Smooth muscle cell (in vitro differentiated cells): ENCODE data around the gene TINAGL1. TPM values are rescaled to one million over a fixed set of nuclear protein-coding genes. Genes with fewer than 3 reads are reported as not detected.

ENCODE experiments used
- DNase-seq: peaks from one replicate; lab custom pipeline; 2025; ENCODE audit not compliant: unreplicated experiment; lab: John Stamatoyannopoulos, UW
- H2AFZ ChIP-seq: fragments of 200-600 bp; sonication (generic); 2 replicates; pipeline ENCODE4 v1.6.0; 2016; ENCODE audit warnings: antibody characterized with exemption, low read depth, mild to moderate bottlenecking
- H3F3A ChIP-seq: fragments of 200-600 bp; sonication (generic); 2 replicates; pipeline ENCODE4 v1.6.0; 2017; ENCODE audit warnings: antibody characterized with exemption, low read depth
- H3K27ac ChIP-seq: fragments of 200-600 bp; sonication (generic); 2 replicates; pipeline ENCODE4 v1.5.1; 2016; ENCODE audit warnings: low read depth, mild to moderate bottlenecking
- H3K27me3 ChIP-seq: fragments of 200-600 bp; sonication (generic); 2 replicates; pipeline ENCODE4 v1.6.1; 2016; ENCODE audit warnings: low read depth, mild to moderate bottlenecking
- H3K36me3 ChIP-seq: fragments of 200-600 bp; sonication (generic); 2 replicates; pipeline ENCODE4 v1.5.1; 2016; ENCODE audit warnings: low read depth
- H3K4me1 ChIP-seq: fragments of 200-600 bp; sonication (generic); 2 replicates; pipeline ENCODE4 v1.5.1; 2016; ENCODE audit warnings: low read depth
- H3K4me2 ChIP-seq: fragments of 200-600 bp; sonication (generic); 2 replicates; pipeline ENCODE4 v1.6.0; 2016; ENCODE audit warnings: mild to moderate bottlenecking
- H3K4me3 ChIP-seq: fragments of 200-600 bp; sonication (generic); 2 replicates; pipeline ENCODE4 v1.5.1; 2016; ENCODE audit warnings: mild to moderate bottlenecking
- H3K79me2 ChIP-seq: fragments of 200-600 bp; sonication (generic); 2 replicates; pipeline ENCODE4 v1.6.0; 2016; ENCODE audit warnings: low read depth, mild to moderate bottlenecking
- H3K9ac ChIP-seq: fragments of 200-600 bp; sonication (generic); 2 replicates; pipeline ENCODE4 v1.6.0; 2016; ENCODE audit warnings: low read depth
- H3K9me3 ChIP-seq: fragments of 200-600 bp; sonication (generic); replicated peaks from 2 replicates; pipeline ENCODE4 v1.5.1; 2016; ENCODE audit warnings: low read depth
- H4K20me1 ChIP-seq: fragments of 200-600 bp; sonication (generic); 2 replicates; pipeline ENCODE4 v1.6.0; 2016; ENCODE audit warnings: low read depth
- CTCF ChIP-seq: fragments of 200-600 bp; sonication (generic); IDR thresholded peaks from 2 replicates; pipeline ENCODE4 v1.5.1; 2017; ENCODE audit warnings: borderline replicate concordance, mild to moderate bottlenecking, antibody characterized with exemption; ENCODE audit not compliant: insufficient read depth, poor library complexity, severe bottlenecking
- WGBS: methylation state at CpG from one replicate; pipeline ENCODE4 v1.1.7; 2016; ENCODE audit warnings: low lambda C conversion rate; 5-methylcytosine and 5-hydroxymethylcytosine counted together
- polyA plus RNA-seq: library from polyadenylated mRNA; unstranded; fragments of >200 nt; fragmentation: Nextera tagmentation; extraction: Ambion mirVana; gene quantifications from 2 replicates; pipeline ENCODE4 v1.2.1, GENCODE V29; 2016
- total RNA-seq: library from RNA; depleted of rRNA; stranded (reverse); fragments of >200 nt; gene quantifications from 2 replicates; pipeline ENCODE4 v1.2.3, GENCODE V29; 2014

The TINAGL1 gene
- total and polyA plus RNA-seq, 2 experiments from 2014 or later, result 40.9 to 142 TPM

DNA sequence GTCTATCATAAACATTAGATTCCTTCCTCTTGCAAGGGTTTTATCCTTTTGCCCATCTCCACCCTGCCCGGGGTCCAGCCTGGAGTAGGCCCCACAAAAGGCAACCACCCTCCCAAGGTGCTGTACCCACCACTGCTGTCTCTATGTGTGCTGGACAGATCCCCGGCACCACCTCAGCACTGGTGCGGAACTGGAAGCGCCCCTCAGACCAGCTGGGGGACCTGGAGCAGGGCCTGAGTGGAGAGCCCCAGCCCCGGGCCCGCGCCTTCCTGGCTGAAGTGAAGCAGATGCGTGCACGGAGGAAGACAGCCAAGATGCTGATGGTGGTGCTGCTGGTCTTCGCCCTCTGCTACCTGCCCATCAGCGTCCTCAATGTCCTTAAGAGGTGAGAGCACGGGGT lies 47.0 kb downstream of the TINAGL1 start:
- Histone ChIP-seq H4K20me1 (peaks cover 4% of the 10 kb centered on the region), H3K27me3 (no peaks in the 10 kb centered on the region), H3K36me3 (no peaks in the 10 kb centered on the region), H3F3A (peaks cover 21% of the 10 kb centered on the region), H3K4me1 (peaks cover 23% of the 10 kb centered on the region), H3K27ac (no peak overlapping the region), H3K4me3 (no peak overlapping the region), H2AFZ (no peak overlapping the region), H3K9ac (no peak overlapping the region), H3K79me2 (no peaks in the 10 kb centered on the region), H3K4me2 (no peak overlapping the region), H3K9me3 (no peaks in the 10 kb centered on the region)
- DNase-seq, result no peak
- 97% methylated on average over 12 of the region's 12 CpGs for WGBS
- TF ChIP-seq CTCF, result no peak

DNA sequence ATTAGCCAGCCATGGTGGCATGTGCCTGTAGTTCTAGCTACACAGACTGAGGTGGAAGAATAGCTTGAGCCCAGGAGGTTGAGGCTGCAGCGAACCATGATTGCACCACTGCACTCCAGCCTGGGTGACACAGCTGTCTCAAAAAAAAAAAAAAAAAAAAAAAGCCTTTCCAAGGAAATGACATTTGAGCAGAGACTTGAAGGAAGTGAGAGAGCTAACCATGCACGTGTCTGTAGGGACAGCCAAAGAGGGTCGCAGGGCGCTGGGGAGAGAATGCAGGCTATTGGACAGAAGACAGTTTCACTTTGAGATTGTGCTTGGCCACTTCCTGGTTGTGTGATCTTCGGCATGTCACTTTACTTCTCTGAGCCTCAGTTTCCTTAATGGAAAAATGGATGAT lies 48.0 kb downstream of the TINAGL1 start:
- 89% methylated on average over 5 of the region's 5 CpGs for WGBS
- H2AFZ ChIP-seq, result no peak overlapping the region
- no peaks in the 10 kb centered on the region for H3K79me2 ChIP-seq
- H3K4me3 ChIP-seq, result no peak overlapping the region
- no peak overlapping the region for H3K9ac ChIP-seq
- no peak for DNase-seq
- no peak for TF ChIP-seq CTCF
- H3K27me3 ChIP-seq, result no peaks in the 10 kb centered on the region
- peaks cover 31% of the 10 kb centered on the region for H3K4me1 ChIP-seq
- no peak overlapping the region for H3K27ac ChIP-seq
- H3K36me3 ChIP-seq, result no peaks in the 10 kb centered on the region
- no peak overlapping the region for H3K4me2 ChIP-seq
- peaks cover 26% of the 10 kb centered on the region for H3F3A ChIP-seq
- H3K9me3 ChIP-seq, result no peaks in the 10 kb centered on the region
- peaks cover 12% of the 10 kb centered on the region for H4K20me1 ChIP-seq

DNA sequence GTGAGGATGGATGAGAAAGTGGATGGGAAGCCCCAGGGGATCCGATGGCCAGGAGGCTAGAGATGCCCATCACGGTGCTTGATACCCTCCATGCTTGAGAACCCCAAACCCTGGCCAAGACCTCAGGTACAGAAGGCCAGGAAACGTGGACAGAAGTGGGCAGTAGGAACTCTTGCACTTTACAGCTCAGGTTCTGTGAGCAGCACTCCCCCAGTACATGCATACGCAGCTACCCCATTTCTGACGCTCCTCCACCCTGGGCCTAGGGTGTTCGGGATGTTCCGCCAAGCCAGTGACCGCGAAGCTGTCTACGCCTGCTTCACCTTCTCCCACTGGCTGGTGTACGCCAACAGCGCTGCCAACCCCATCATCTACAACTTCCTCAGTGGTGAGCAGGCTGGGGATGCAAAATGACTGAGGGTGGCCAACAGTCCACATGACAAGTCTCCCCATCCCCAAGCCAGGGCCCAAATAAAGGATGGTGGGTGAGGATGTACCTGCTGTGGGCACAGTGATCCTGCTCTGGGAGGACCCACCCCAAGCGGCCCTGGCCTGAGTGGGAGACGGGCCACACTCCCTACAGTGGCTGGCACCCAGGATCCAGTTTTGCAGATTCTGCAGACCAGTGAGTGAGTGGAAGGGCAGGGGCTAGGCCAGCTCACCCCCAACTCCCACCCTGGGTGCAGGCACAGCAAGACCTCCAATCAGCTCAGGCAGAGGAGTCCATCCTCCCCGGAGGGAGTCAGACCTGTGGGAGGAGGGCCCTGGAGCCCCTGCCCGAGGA lies 48.6 kb downstream of the TINAGL1 start:
- Histone ChIP-seq H3K4me1 (peaks cover 31% of the 10 kb centered on the region), H3K79me2 (no peaks in the 10 kb centered on the region), H4K20me1 (peaks cover 12% of the 10 kb centered on the region), H3K9me3 (no peaks in the 10 kb centered on the region), H3K4me2 (peak overlapping the region; percentile 78), H3F3A (peaks cover 26% of the 10 kb centered on the region), H2AFZ (no peak overlapping the region), H3K27me3 (no peaks in the 10 kb centered on the region), H3K36me3 (no peaks in the 10 kb centered on the region), H3K27ac (peak overlapping the region; percentile 93), H3K9ac (no peak overlapping the region), H3K4me3 (no peak overlapping the region)
- TF ChIP-seq CTCF, result no peak
- WGBS, result 89% methylated on average over 16 of the region's 16 CpGs
- DNase-seq, result no peak
